ENCODE data around the gene GCSAM.

GCSAM gene

GRCh38 chr3:112101916-112102315 lies 31.1 kb downstream of the GCSAM start:
- Histone ChIP-seq H3K27ac (ENCODE audit: low read length) (no peak overlapping the region), H3K4me3 (ENCODE audit: low read length) (no peak overlapping the region), H3K4me1 (ENCODE audit: control insufficient read depth, insufficient read depth, low read length) (no peaks in the 10 kb centered on the region), H3K9me3 (ENCODE audit: control insufficient read depth, insufficient read depth, low read length) (no peaks in the 10 kb centered on the region), H3K36me3 (ENCODE audit: control insufficient read depth, insufficient read depth, low read length) (no peaks in the 10 kb centered on the region), H3K27me3 (ENCODE audit: control insufficient read depth, insufficient read depth, low read length) (no peaks in the 10 kb centered on the region)
- DNase-seq (ENCODE audit: low read depth, low spot score): no peak
- no CpG with 5 or more reads among the region's 2 CpGs for WGBS (ENCODE audit: insufficient coverage, insufficient read length)

- WGBS (ENCODE audit: insufficient coverage, insufficient read length): no CpG with 5 or more reads among the region's 4 CpGs
- H3K4me3 ChIP-seq (ENCODE audit: low read length): no peak overlapping the region
- H3K27ac ChIP-seq (ENCODE audit: low read length): no peak overlapping the region
- DNase-seq (ENCODE audit: low read depth, low spot score): no peak
- peaks cover under 1% of the 10 kb centered on the region; the same call in 1 of the 2 replicates for H3K4me1 ChIP-seq (ENCODE audit: control insufficient read depth, insufficient read depth, low read length)
- no peaks in the 10 kb centered on the region for H3K27me3 ChIP-seq (ENCODE audit: control insufficient read depth, insufficient read depth, low read length)
- no peaks in the 10 kb centered on the region for H3K9me3 ChIP-seq (ENCODE audit: control insufficient read depth, insufficient read depth, low read length)
- H3K36me3 ChIP-seq (ENCODE audit: control insufficient read depth, insufficient read depth, low read length): no peaks in the 10 kb centered on the region
Measured at GRCh38 chr3:112097378-112097777, 35.7 kb downstream of the GCSAM start.

- no peak overlapping the region for H3K27ac ChIP-seq (ENCODE audit: low read length)
- H3K4me3 ChIP-seq (ENCODE audit: low read length): no peak overlapping the region
- H3K27me3 ChIP-seq (ENCODE audit: control insufficient read depth, insufficient read depth, low read length): no peaks in the 10 kb centered on the region
- DNase-seq (ENCODE audit: low read depth, low spot score): no peak
- H3K36me3 ChIP-seq (ENCODE audit: control insufficient read depth, insufficient read depth, low read length): no peaks in the 10 kb centered on the region
- H3K9me3 ChIP-seq (ENCODE audit: control insufficient read depth, insufficient read depth, low read length): no peaks in the 10 kb centered on the region
- WGBS (ENCODE audit: insufficient coverage, insufficient read length): 100% methylated on average over 1 of the region's 2 CpGs
- peaks cover 1% of the 10 kb centered on the region; the same call in 1 of the 2 replicates for H3K4me1 ChIP-seq (ENCODE audit: control insufficient read depth, insufficient read depth, low read length)
Measured at GRCh38 chr3:112096176-112096575, 36.9 kb downstream of the GCSAM start.

GRCh38 chr3:112095731-112096130 lies 37.3 kb downstream of the GCSAM start:
- no peak for DNase-seq (ENCODE audit: low read depth, low spot score)
- Histone ChIP-seq H3K9me3 (ENCODE audit: control insufficient read depth, insufficient read depth, low read length) (no peaks in the 10 kb centered on the region), H3K36me3 (ENCODE audit: control insufficient read depth, insufficient read depth, low read length) (no peaks in the 10 kb centered on the region), H3K4me1 (ENCODE audit: control insufficient read depth, insufficient read depth, low read length) (peaks cover 1% of the 10 kb centered on the region; the same call in 1 of the 2 replicates), H3K27ac (ENCODE audit: low read length) (no peak overlapping the region), H3K4me3 (ENCODE audit: low read length) (no peak overlapping the region), H3K27me3 (ENCODE audit: control insufficient read depth, insufficient read depth, low read length) (no peaks in the 10 kb centered on the region)
- WGBS (ENCODE audit: insufficient coverage, insufficient read length): no CpG with 5 or more reads among the region's 2 CpGs

- H3K4me3 ChIP-seq (ENCODE audit: low read length): no peak overlapping the region
- H3K27ac ChIP-seq (ENCODE audit: low read length): no peak overlapping the region
- H3K27me3 ChIP-seq (ENCODE audit: control insufficient read depth, insufficient read depth, low read length): no peaks in the 10 kb centered on the region
Measured at GRCh38 chr3:112093180-112093522, 39.9 kb downstream of the GCSAM start.

GRCh38 chr3:112092496-112093179 lies 40.4 kb downstream of the GCSAM start:
- H3K27ac ChIP-seq (ENCODE audit: low read length): no peak overlapping the region
- H3K4me1 ChIP-seq (ENCODE audit: control insufficient read depth, insufficient read depth, low read length): peaks cover 1% of the 10 kb centered on the region; the same call in 1 of the 2 replicates
- no peaks in the 10 kb centered on the region for H3K27me3 ChIP-seq (ENCODE audit: control insufficient read depth, insufficient read depth, low read length)
- no peak for DNase-seq (ENCODE audit: low read depth, low spot score)
- H3K9me3 ChIP-seq (ENCODE audit: control insufficient read depth, insufficient read depth, low read length): no peaks in the 10 kb centered on the region
- no CpG with 5 or more reads among the region's 6 CpGs for WGBS (ENCODE audit: insufficient coverage, insufficient read length)
- H3K4me3 ChIP-seq (ENCODE audit: low read length): no peak overlapping the region
- no peaks in the 10 kb centered on the region for H3K36me3 ChIP-seq (ENCODE audit: control insufficient read depth, insufficient read depth, low read length)

More at GRCh38 chr3:112093180-112093522, 39.9 kb downstream of the GCSAM start:
- Histone ChIP-seq H3K36me3 (ENCODE audit: control insufficient read depth, insufficient read depth, low read length) (no peaks in the 10 kb centered on the region), H3K4me1 (ENCODE audit: control insufficient read depth, insufficient read depth, low read length) (peaks cover 1% of the 10 kb centered on the region; the same call in 1 of the 2 replicates), H3K9me3 (ENCODE audit: control insufficient read depth, insufficient read depth, low read length) (no peaks in the 10 kb centered on the region)
- no peak for DNase-seq (ENCODE audit: low read depth, low spot score)

DNA sequence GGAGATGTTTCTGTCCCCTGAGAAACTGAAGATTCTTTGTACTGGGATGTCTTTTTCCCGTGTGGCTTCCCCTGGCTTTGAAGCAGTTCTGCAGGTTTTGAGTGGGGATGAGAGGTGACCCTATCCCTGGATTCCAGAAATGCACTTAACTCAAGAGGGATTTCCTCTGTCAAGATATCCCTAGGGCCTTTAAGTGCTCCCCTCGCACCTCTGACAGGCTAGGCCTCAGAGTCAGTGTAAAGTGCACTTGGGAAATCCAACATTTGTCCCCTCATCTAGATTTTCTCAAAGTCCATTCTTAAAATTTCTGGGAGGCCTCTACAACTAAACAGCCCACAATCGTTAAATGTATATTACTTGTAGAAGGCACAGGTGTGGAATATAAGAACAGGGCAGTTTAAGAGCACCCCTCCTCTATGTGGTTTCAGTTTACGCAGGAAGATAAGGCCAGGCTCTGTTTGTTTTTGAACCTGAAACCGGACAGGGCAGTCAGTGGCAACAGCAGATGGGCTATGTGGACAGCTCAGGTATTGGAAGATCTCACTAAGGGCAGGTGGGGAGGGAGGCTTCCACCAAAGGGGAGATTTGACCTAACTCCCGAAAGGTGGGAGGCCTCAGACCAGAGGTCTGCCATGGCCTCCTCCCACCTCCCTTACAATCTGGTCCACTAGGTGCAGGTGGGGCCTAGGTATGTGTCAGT lies 42.0 kb downstream of the GCSAM start:
- H3K9me3 ChIP-seq (ENCODE audit: control insufficient read depth, insufficient read depth, low read length): no peaks in the 10 kb centered on the region
- no CpG with 5 or more reads among the region's 6 CpGs for whole genome bisulfite sequencing (ENCODE audit: insufficient coverage, insufficient read length)

GRCh38 chr3:112089956-112090886 lies 42.8 kb downstream of the GCSAM start:
- no peak overlapping the region for H3K4me3 ChIP-seq (ENCODE audit: low read length)
- no CpG with 5 or more reads among the region's 9 CpGs for WGBS (ENCODE audit: insufficient coverage, insufficient read length)
- DNase-seq (ENCODE audit: low read depth, low spot score): no peak
- peaks cover 1% of the 10 kb centered on the region; the same call in 1 of the 2 replicates for H3K4me1 ChIP-seq (ENCODE audit: control insufficient read depth, insufficient read depth, low read length)
- no peaks in the 10 kb centered on the region for H3K27me3 ChIP-seq (ENCODE audit: control insufficient read depth, insufficient read depth, low read length)
- H3K36me3 ChIP-seq (ENCODE audit: control insufficient read depth, insufficient read depth, low read length): no peaks in the 10 kb centered on the region
- H3K27ac ChIP-seq (ENCODE audit: low read length): no peak overlapping the region
- H3K9me3 ChIP-seq (ENCODE audit: control insufficient read depth, insufficient read depth, low read length): no peaks in the 10 kb centered on the region

More for the DNA sequence above, 42.0 kb downstream of the GCSAM start:
- Histone ChIP-seq H3K36me3 (ENCODE audit: control insufficient read depth, insufficient read depth, low read length) (no peaks in the 10 kb centered on the region), H3K27me3 (ENCODE audit: control insufficient read depth, insufficient read depth, low read length) (no peaks in the 10 kb centered on the region), H3K4me1 (ENCODE audit: control insufficient read depth, insufficient read depth, low read length) (peaks cover 1% of the 10 kb centered on the region; the same call in 1 of the 2 replicates), H3K27ac (ENCODE audit: low read length) (no peak overlapping the region), H3K4me3 (ENCODE audit: low read length) (no peak overlapping the region)
- no peak for DNase-seq (ENCODE audit: low read depth, low spot score)

GRCh38 chr3:112088944-112089343 lies 44.1 kb downstream of the GCSAM start:
- no peak overlapping the region for H3K4me3 ChIP-seq (ENCODE audit: low read length)
- H3K36me3 ChIP-seq (ENCODE audit: control insufficient read depth, insufficient read depth, low read length): no peaks in the 10 kb centered on the region
- H3K9me3 ChIP-seq (ENCODE audit: control insufficient read depth, insufficient read depth, low read length): no peaks in the 10 kb centered on the region
- no peak overlapping the region for H3K27ac ChIP-seq (ENCODE audit: low read length)
- no CpG with 5 or more reads among the region's 4 CpGs for WGBS (ENCODE audit: insufficient coverage, insufficient read length)
- H3K27me3 ChIP-seq (ENCODE audit: control insufficient read depth, insufficient read depth, low read length): no peaks in the 10 kb centered on the region
- DNase-seq (ENCODE audit: low read depth, low spot score): no peak
- H3K4me1 ChIP-seq (ENCODE audit: control insufficient read depth, insufficient read depth, low read length): peaks cover 1% of the 10 kb centered on the region; the same call in 1 of the 2 replicates

- WGBS (ENCODE audit: insufficient coverage, insufficient read length): no CpG with 5 or more reads among the region's 5 CpGs
- H3K27ac ChIP-seq (ENCODE audit: low read length): no peak overlapping the region
Measured at GRCh38 chr3:112087746-112088145, 45.3 kb downstream of the GCSAM start.

More at GRCh38 chr3:112087746-112088145, 45.3 kb downstream of the GCSAM start:
- Histone ChIP-seq H3K27me3 (ENCODE audit: control insufficient read depth, insufficient read depth, low read length) (no peaks in the 10 kb centered on the region), H3K4me1 (ENCODE audit: control insufficient read depth, insufficient read depth, low read length) (peaks cover 1% of the 10 kb centered on the region; the same call in 1 of the 2 replicates), H3K9me3 (ENCODE audit: control insufficient read depth, insufficient read depth, low read length) (no peaks in the 10 kb centered on the region), H3K36me3 (ENCODE audit: control insufficient read depth, insufficient read depth, low read length) (no peaks in the 10 kb centered on the region), H3K4me3 (ENCODE audit: low read length) (no peak overlapping the region)
- no peak for DNase-seq (ENCODE audit: low read depth, low spot score)

All from iPS DF 6.9 (cell line).